A549 (cell line): ENCODE measurements around the gene NUCKS1.

ENCODE experiments used
- CHD2 ChIP-seq: fragments of 150-350 bp; IDR thresholded peaks from 2 replicates; pipeline ENCODE4 v1.6.1; 2014; ENCODE audit warnings: low read length; ENCODE audit not compliant: partially characterized antibody
- CTCF ChIP-seq: fragments of >200 bp; sonication (Bioruptor Twin); formaldehyde crosslinking; IDR thresholded peaks from 3 replicates; pipeline ENCODE4 v1.5.1; 2016
- E2F6 ChIP-seq: IDR thresholded peaks from 2 replicates; pipeline ENCODE4 v1.6.1; 2012; ENCODE audit warnings: low read depth, borderline replicate concordance
- EP300 ChIP-seq, 2 experiments: fragments of >200 bp; sonication (Bioruptor Twin); formaldehyde crosslinking; IDR thresholded peaks; 2 replicates in 1 of 2; 3 replicates in 1 of 2; pipeline ENCODE4 v1.6.1; 2016 to 2017
- ESRRA ChIP-seq: fragments of 150-350 bp; IDR thresholded peaks from 2 replicates; pipeline ENCODE4 v1.6.1; 2014; ENCODE audit warnings: mild to moderate bottlenecking, low read length, borderline replicate concordance
- POLR2A ChIP-seq: IDR thresholded peaks from 2 replicates; pipeline ENCODE4 v1.6.1; 2012; ENCODE audit warnings: mild to moderate bottlenecking, low read length
- RAD21 ChIP-seq, 2 experiments: fragments of >200 bp in 1 of 2; sonication (Bioruptor Twin) in 1 of 2; formaldehyde crosslinking in 1 of 2; IDR thresholded peaks in 1 of 2; conservative IDR thresholded peaks in 1 of 2; 2 replicates in 1 of 2; 3 replicates in 1 of 2; pipeline ENCODE4 v1.6.1; 2012 to 2018; ENCODE audit warnings: inconsistent platforms in 1 of 2
- RFX5 ChIP-seq: fragments of 450-650 bp; IDR thresholded peaks from 2 replicates; pipeline ENCODE4 v1.7.1; 2014; ENCODE audit warnings: antibody characterized with exemption, mild to moderate bottlenecking, moderate library complexity
- TF ChIP-seq, protein P1 (sequence below): IDR thresholded peaks from 2 replicates; pipeline ENCODE4 v1.6.1; 2012

DNA sequence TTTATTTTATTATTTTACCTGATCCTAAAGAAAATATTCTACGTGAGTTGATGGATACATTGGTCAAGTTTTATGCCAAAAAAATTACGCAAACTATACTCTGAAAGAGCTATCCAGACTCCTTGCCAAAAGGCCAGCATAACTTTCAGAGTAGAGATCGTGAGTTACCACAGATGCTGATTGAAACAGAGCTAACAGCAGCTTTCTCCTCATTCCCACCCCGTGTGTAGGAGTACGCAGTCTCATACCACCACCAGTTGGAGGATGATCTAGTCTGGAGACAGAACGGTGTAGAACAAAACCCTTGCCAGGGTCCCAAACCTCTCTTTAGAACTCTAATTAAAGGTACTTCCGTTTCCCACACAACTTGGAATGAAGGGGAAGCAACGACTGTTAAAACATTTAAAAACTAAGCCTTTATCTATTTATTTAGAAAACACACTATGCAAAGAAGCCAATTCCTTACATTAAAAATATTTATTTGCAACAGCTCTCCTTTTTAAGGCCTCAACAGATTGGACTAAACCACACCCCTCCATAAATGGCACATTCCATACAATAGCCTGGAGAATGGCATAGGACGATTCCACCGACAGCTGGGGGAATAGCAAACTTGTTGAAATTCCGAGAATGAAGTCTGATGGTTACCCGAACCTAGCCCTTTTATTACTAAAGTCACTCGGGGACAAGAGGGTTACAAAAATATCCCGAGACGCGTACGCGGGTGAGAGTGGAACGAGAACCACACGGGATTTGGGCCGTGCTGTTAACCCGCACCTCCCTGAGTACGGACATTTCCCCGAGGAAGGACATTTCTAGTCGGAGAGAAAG lies 1.4 kb downstream of the NUCKS1 start:
- TF ChIP-seq, protein P1, sequence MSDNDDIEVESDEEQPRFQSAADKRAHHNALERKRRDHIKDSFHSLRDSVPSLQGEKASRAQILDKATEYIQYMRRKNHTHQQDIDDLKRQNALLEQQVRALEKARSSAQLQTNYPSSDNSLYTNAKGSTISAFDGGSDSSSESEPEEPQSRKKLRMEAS: no peak
- TF ChIP-seq RAD21 (conservative IDR thresholded peaks at IDR 0.05 in 1 of 2, IDR thresholded peaks at IDR 0.05 in 1 of 2) (no peak), CTCF (no peak), POLR2A (no peak), RFX5 (no peak), CHD2 (peak; percentile 85), E2F6 (no peak), EP300 (IDR thresholded peaks at IDR 0.05) (no peak), ESRRA (no peak)
